Kidney epithelial cell (primary cell): Measurements from ENCODE around the gene TMEM181. TPM values are rescaled to one million over a fixed set of nuclear protein-coding genes. Genes with fewer than 3 reads are reported as not detected.

Source experiments
- DNase-seq: peaks from one replicate; pipeline ENCODE4 v3.0.0-alpha.2; 2010; ENCODE audit warnings: low read depth
- H3K27me3 ChIP-seq: 2 replicates; pipeline ENCODE4 v1.6.0; 2011; ENCODE audit warnings: low read length; ENCODE audit not compliant: control insufficient read depth, insufficient read depth
- H3K36me3 ChIP-seq: 2 replicates; pipeline ENCODE4 v1.5.1; 2011; ENCODE audit warnings: low read length; ENCODE audit not compliant: control insufficient read depth, insufficient read depth
- H3K4me3 ChIP-seq: 2 replicates; pipeline ENCODE4 v1.5.1; 2011; ENCODE audit warnings: low read depth, mild to moderate bottlenecking, control low read depth, low read length
- CTCF ChIP-seq: IDR thresholded peaks from 2 replicates; pipeline ENCODE4 v1.5.1; 2011; ENCODE audit warnings: mild to moderate bottlenecking, moderate library complexity, low read length, control low read depth, inconsistent platforms; ENCODE audit not compliant: insufficient read depth, poor library complexity, severe bottlenecking
- total RNA-seq: library from RNA; depleted of rRNA; stranded (reverse); fragments of >200 nt; gene quantifications from 2 replicates; pipeline ENCODE4 v1.2.3, GENCODE V29; 2015

TMEM181 gene
- total RNA-seq = 22.1 and 25.0 TPM in 2 replicates

GRCh38 chr6:158559895-158560835, at the start of gene TMEM181:
TSS of gene TMEM181 (plus strand) at chr6:158560091. CDS start at chr6:158560225, 134 bp downstream.
- Histone ChIP-seq H3K4me3 (peak within 1 kb of the TSS; percentile 81), H3K27me3 (no peaks in the 10 kb centered on the region), H3K36me3 (no peaks in the 10 kb centered on the region)
- no peak for DNase-seq
- no peak for TF ChIP-seq CTCF

DNA sequence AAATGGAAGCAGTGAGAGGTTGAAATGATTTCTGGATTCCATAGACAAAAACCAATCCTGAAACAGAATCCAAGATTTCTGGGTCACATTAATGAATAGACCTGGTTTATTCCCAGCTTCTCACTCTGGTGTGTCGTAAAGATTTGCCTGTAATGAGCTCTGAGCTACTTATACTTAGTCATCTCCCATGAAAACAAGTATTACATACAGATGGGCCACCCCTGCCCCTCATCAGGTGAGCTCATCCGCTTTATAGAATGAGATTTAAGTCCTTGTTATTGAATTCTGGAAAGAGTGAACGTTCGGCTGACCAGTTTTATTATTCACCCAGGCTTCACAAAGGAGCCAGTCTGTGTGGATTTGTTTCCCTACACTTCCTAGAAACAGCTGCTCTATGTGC, 47.1 kb upstream of the TMEM181 start:
- no peak overlapping the region for H3K4me3 ChIP-seq
- H3K27me3 ChIP-seq = no peaks in the 10 kb centered on the region
- DNase-seq = no peak
- H3K36me3 ChIP-seq = no peaks in the 10 kb centered on the region
- TF ChIP-seq CTCF = no peak

GRCh38 chr6:158514176-158514575, 45.7 kb upstream of the TMEM181 start:
- Histone ChIP-seq H3K27me3 (no peaks in the 10 kb centered on the region), H3K4me3 (no peak overlapping the region), H3K36me3 (no peaks in the 10 kb centered on the region)
- no peak for DNase-seq
- TF ChIP-seq CTCF = no peak

DNA sequence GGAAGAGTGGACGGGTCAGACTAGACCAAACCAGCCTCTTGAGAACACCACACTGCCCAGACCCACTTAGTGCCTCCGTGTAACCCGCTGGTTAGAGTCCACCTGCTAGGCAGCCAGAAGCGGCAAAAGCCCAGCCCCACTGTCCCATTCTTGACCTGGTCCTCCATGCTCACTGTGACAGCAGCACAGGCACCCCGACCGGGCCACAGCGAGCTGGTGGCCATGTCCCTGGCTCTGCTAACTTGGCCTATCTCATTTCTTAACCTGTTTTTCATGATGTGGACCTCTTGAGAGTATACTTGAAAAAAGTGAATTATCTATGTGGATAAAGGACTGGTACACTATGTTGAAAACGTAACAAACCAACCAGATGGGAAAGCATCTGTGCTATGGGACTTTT, 44.9 kb upstream of the TMEM181 start:
- Histone ChIP-seq H3K4me3 (no peak overlapping the region), H3K36me3 (no peaks in the 10 kb centered on the region), H3K27me3 (no peaks in the 10 kb centered on the region)
- no peak for TF ChIP-seq CTCF
- no peak for DNase-seq

DNA sequence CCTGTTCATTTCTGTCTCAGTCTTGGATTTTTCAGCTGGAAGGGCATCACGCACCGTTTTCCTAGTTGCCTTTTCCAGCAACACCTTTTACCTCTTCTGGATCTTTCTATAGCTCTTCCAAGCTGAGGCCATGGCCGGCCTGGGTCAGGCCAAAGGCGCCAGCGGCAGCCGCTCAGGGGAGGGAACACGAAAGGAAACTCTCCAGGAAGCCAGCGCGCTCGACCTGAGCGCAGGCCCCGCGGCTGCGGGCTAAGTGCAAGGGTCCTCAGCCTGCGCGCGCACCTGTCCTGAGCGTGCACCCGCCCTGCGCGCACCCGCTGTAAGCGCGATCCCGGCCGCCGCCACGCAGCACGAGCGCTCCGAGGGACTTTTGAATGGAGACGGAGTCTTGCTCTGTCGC, 43.8 kb upstream of the TMEM181 start:
- no peak for DNase-seq
- Histone ChIP-seq H3K36me3 (no peaks in the 10 kb centered on the region), H3K27me3 (no peaks in the 10 kb centered on the region), H3K4me3 (no peak overlapping the region)
- TF ChIP-seq CTCF = no peak
